Islet precursor cell (in vitro differentiated cells): ENCODE measurements around the gene TIGD6.
A peak's percentile ranks its signal among the peaks of the same experiment; 100 is the strongest.
"Not testable (repeated sequence)": the region's sequence is repeated elsewhere in the genome, so short reads cannot be mapped to it uniquely, and the experiment has no call there.

ENCODE experiments used
- DNase-seq: peaks from one replicate; pipeline ENCODE4 v3.0.0-alpha.2; 2018

Gene TIGD6

DNA sequence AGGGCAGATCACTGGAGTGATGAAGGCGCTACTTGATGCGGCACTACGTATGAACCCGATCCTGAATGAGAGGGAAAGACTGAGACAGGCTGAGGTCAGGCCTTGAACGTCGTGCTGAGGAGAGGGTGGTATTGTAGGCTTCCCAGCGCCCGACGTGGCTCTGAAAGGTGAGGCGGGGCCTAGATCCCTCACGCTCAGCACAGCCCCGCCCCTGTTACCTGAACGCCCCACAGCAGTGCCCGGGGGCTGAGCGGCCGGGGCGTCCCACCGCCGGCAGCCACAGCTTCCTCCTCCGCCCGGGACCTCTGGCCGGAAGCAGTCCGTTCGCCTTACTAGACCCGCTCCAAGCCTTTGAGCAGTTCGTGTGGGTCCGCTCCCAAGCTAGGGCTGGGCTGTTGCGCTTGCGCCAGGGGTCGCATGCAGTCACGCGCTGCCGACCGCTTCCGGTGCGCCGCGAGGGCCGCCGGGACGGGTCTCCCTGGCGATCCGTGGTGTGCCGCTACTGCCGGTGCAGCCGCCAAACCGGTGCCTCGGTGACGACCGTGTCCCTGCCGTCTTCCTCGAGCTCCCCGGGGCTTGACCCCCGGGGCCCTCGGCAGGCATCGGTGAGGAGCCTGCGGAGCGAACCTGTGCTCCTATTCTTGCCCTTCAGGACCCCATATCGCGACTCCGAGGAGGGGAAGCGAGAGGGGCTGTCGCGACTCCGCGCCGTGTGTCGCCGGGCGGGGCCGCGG is at the start of gene TIGD6, which contains the start of gene HMGXB3:
Gene TIGD6, minus strand, starts transcription at position 399 of the 734 bp plus-strand sequence. CDS start 4,306 bp downstream, outside the sequence.
Gene HMGXB3, plus strand, starts transcription at position 484 of the 734 bp plus-strand sequence. CDS start 4,114 bp downstream, outside the sequence.
- DNase-seq = peak; percentile 99

DNA sequence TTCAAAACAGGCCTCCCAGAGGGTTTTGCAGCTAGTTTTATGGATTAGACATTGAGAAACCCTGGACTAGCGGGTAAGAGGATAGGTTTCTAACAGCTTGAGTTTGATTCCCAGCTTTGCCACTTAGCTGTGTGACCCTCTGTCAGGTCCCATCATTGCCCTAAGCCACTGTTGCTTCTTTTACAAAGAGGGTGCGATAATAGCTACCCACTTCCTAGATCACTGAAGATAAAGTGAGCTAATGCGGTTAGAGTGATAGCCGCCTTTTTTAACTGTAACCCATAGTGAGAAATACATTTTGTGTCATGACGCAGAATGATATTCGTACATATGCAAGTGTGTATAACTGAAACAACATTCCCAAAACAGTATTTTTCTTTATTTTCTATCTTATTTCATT is 45.6 kb upstream of the TIGD6 start:
- DNase-seq = no peak

DNA sequence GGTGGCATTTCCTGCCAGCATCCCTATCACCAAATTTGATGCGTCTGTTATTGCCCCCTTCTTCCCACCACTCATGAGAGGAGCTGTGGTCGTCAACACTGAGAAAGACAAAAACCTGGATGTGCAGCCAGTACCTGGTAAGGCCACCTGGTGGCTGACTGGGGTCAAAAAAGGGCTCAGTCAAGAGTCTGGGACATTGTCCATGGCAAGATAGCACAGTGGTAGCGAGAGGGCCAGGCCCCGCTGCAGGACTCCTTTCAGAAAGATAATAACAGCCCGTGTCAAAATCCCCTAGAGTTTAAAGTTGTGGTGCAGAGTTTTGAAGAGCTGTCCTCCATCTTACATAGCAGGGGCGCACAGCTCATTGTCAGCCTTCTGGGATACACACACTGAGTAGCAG is 45.1 kb upstream of the TIGD6 start:
- DNase-seq = no peak

DNA sequence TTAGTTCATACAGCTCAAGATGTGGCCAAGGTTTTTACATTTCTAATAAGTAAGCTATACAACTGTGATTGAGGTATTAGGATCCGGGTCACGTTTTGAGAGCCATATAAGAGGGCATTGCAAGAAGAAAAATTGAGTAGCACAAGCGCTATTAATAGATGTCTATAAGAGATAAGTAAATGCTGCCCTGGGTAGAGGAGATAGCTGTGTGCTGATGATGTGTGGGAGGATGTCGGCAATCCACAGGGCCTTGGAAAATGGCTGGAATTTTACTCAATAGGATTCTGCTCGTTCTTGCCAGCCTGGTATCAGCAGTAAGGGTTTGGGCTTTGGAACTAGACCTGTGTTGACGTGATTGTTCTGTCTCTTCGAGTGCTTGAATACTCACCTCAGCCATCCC is 44.3 kb upstream of the TIGD6 start:
- DNase-seq = no peak

DNA sequence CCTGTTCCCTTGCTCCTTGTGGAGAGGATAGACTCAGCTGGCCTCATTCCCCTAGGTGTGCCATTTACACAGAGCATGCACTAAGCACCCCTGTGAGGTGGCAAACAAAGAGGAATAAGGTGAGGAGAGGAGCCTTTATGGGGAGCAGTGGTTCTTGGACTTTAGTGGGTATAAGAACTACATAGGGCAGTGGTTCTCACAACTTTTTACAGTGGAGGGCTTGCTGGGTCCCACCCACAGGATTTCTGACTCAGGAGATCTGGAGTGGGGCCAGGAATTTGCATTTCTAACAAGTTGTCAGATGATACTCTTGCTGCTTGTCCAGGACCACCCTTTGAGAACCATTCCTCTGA is 43.9 kb upstream of the TIGD6 start:
- DNase-seq = no peak

DNA sequence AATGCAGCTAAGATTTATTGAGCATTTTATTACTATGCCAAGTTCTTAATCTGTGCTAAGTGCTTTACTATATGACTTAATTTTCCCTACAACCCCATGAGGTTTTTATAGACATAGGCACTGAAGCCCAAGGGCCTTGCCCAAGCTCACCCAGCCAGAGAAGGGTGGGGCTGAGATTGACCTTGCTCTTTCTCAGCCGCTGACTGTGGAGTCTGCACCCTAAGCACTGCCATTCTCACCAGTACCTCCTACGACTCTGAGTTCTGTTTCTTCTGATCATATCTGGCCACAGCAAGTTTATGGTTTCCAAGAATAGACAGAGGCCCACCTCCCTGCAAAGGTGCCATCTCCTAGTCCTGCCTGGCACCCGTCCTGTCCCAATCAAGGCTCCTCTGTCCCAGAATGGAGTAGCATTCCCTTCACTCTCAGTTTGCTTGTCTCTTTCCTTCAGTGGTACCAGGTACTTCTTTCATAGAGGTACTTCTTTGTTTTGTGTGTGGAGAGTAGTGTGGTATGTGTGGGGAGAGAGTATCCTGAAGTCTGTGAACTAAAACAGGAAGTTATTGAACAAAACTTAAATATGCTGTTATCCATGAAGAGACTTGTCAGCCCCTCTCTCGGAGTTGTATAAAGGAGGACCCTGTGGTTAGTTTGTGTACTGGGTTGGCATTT is 43.3 kb upstream of the TIGD6 start:
- DNase-seq = no peak

DNA sequence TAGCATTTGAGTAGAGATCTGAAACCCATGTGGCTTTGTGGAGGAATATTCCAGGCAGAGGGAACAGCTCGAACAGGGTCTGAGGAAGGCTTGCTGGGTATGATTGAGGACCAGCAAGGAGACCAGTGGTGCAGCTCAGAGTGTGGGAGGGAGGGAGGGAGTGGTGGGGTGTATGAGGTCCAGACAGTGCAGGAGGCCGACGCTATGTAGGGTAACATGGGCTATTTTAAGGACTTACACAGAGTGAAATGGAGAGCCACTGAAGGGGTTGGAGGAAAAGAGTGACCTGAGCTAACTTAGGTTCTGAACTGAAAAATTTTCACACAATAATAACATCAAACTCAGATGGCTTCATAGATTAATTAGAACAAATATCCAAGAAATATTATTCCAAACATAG is 42.0 kb upstream of the TIGD6 start:
- DNase-seq = no peak

DNA sequence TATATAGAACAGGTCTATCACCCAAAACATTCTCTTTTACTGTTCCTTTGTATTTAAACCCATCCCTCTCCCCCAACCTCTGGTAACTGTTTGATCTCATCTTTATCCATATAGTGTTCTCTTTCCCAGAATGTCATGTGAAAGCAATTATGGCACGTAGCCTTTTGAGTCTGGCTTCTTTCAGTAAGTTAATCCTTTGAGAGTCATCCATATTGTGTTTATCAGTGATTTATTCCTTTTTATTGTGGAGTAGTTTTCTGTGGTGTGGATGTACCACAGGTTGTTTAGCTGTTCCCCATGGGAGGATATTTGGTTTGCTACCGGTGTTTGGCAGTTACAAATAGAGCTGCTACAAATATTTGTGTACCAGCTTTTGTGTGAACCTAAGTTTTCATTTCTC is 38.1 kb upstream of the TIGD6 start:
- DNase-seq = no peak

DNA sequence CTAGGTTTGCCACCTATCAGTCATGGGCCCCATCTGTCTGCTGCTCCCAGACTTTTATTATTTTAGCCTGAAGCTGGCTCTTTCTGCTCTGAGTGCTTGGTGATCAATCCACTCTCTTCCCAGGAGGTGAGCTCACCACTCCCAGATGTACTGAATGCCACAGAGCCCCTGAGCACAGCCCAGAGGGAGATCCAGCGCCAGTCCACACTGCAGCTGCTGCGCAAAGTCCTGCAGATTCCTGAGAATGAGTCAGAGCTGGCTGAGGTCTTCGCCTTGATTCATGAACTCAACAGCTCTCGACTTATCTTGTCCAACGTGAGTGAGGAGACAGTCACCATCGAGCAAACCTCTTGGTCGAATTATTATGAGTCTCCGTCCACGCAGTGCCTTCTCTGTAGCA is 36.1 kb upstream of the TIGD6 start:
- peak; percentile 96 for DNase-seq

DNA sequence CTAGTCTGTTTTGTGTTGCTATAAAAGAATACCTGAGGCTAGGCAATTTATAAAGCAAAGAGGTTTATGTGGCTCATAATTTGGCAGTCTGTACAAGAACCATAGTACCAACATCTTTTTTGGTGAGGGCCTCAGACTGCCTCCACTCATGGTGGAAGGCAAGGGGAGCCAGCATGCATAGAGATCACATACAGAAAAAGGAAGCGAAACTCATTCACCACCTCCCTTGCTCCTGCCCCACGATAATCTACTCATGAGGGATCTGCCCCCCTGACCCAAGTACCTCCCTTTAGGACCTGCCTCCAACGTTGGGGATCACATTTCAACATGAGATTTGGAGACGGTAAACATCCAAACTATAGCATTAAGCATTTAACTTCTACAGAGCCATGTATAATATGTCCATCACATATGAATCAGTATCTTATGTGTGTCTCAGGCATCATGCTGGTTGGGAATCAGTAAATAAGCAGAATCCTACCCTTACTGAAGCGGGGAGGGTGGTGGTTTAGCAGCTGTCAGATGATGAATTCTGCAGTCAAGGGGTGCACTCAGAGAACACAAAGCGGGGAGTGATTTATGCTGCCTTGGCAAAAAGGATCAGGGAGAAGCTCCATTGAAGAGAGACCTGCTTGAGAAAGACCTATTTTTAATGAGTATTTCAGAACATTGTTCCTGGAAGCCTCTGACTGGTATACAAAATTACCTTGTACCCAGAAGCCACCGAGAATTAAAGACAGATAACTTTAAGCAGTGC is 34.9 kb upstream of the TIGD6 start:
- DNase-seq = no peak

DNA sequence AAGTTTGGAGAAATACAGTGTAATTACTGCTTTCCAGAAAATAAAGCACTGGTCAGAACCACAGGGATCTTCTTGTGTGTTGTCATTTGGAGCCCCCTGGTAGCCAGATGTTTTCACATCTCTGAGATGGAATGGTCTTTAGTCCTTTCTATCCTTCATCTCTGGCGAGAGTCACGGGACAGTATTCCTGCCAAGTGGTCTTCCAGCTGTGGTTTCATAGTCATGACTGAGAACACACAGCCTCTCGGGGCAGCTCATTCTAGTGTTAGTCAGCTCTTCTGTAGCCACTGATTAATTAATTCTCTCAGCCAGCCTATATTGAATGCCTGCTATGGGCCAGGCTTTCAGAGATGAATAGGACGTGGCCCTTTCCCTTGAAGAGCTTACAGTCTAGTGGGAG is 34.2 kb upstream of the TIGD6 start:
- no peak for DNase-seq

DNA sequence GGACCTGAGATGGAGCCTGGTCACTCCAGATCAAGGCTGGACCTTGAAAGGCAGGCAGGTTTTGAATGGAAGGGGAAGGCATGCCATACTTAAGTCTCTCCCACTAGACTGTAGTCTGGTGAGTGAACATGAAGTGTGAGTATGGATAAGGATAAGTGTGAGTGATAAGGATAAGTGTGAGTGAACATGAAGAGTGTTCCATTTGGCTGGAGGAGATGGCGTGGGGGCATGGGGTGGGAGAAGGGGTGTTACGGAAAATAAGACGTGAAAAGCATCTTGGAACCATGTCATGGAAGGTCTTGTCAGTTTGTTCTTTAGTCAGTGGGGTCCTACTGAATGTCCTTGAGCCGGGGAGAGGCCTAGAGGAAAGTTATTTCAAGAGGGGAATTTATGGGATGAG is 32.9 kb upstream of the TIGD6 start:
- DNase-seq = no peak

DNA sequence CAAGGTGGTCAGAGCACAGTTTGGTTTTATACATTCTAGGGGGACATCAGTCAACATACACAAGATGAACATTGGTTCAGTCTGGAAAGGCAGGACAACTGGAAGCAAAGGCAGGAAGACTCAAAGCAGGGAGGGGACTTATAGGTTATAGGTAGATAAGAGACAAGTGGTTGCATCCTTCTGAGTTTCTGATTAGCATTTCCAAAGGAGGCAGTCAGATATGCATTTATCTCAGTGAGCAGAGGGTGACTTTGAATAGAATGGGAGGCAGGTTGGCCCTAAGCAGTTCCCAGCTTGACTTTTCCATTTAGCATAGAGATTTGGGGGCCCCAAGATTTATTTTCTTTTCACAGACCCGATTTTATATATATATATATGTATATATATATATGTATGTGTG is 27.6 kb upstream of the TIGD6 start:
- not testable (repeated sequence) for DNase-seq

DNA sequence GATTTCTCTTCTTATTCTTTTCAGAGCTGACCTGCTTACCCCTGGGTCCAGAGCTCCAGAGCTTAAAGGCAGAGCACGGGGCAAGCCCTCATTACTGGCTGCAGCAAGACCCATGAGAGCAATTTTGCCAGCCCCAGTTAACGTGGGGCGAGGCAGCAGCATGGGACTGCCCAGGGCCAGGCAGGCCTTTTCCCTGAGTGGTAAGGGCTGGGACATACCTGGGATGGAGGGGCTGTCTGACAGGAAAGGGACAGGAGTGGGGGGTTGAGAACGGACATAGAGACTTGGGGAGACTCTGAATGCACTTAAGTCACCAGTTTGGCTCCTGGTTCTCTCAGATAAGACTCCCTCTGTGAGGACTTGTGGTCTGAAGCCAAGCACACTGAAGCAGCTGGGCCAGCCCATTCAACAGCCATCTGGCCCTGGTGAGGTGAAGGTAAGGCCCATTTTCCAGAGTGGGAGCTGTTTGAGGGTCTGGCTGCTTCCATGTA is 26.3 kb upstream of the TIGD6 start:
- no peak for DNase-seq

DNA sequence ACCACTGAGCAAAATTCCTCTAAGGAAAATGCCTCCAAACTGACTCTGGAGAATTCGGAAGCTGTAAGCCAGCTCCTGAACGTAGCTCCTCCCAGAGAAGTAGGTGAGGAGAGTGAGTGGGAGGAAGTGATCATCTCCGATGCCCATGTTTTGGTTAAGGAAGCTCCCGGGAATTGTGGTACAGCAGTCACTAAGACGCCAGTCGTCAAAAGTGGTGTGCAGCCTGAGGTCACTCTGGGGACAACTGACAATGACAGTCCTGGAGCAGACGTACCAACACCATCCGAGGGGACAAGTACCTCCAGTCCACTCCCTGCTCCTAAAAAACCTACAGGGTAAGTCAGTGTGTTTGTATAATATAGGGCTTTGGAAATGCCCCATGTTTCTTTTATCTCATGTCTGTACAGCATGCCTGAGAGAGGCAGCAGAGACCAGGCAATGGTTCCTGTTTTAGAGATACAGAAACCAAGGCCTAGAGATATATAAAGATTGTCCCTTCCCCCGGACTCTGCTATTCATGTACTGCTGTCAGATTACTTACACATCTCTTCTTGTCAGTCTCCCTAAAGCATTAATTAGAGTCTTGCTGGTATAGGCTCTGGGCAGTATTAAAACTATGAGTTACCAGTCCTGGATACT is 24.0 kb upstream of the TIGD6 start:
- no peak for DNase-seq

DNA sequence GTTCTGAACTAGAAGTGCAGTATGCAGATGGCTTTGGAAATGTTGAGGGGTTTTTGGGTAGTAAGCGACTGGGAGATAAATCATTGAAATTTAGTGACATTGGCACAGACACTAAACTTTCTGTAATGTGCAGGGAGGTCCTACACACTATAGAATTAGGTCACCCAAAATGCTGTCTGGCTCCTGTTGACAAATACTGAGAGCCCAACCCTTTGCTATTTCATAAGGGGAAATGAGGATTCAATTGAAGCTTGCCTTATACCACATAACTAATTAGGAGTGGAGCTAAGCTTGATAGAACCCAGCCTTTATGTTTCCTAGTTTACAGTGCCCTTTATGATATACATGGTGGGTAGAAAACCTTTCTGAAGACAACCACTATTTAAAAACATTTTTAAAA is 22.7 kb upstream of the TIGD6 start:
- no peak for DNase-seq

DNA sequence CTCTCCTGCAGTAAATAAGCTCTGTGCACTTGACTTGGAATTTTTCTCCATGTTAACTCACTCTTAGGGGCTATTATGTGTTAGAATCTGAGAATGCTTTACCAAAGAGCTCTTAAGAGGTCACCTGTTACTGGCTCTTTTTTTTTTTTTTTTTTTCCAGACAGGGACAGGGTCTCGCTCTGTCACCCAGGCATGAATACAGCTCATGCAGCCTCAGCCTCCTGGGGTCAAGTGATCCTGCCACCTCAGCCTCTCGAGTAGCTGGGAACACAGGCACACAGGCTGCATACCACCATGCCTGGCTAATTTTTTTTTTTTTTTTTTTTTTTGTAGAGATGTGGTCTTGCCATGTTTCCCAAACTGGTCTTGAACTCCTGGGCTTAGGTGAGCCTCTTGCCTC is 22.2 kb upstream of the TIGD6 start:
- no peak for DNase-seq

DNA sequence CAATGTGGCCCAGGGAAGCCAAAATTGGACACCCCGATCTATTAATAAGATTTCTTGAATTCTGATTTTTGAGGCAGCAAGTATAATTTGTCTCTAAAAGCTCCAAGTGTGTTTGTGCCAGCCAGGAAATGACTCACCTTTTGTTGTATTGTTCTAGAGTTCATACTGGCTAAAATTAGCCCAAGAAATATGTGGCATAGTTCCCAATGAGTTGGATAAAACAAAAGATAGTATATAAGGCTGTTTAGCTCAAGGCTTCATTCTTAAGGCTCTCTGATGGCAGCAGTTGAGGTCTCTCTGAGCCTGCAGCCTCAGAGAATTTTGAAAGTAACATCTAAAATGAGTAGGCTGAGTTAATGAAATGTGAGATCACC is 21.7 kb upstream of the TIGD6 start:
- no peak for DNase-seq

DNA sequence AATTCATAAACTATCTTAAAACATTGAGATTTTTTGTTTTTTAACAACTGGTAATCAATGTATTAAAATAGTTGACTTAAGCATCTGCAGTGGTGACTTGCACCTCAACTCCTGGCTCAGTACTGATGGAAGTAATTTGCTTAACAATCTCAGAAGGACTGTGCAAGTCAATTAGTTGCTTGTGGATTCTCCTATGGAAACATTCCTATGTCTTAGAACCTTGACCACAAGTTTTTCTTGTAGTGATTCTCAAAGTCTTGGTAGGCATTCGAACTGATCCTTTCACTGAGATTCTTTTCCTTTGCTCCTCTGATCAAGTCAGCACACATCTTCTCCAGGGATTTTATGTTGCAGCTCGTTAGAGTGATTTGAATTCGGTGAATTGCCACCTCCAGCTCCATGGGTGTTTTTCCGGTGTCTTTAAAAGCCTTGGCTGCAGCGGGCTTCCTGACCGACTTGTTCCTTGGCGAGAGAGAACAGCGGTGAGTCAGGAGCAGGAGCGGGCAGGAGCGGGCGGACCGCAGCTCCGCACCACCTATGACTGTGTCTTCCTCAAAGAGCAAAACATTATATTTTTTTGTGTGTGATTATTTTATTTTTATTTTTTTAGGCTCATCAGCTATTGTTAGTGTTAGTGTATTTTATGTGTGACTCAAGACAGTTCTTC is 21.2 kb upstream of the TIGD6 start:
- DNase-seq = peak; percentile 60

DNA sequence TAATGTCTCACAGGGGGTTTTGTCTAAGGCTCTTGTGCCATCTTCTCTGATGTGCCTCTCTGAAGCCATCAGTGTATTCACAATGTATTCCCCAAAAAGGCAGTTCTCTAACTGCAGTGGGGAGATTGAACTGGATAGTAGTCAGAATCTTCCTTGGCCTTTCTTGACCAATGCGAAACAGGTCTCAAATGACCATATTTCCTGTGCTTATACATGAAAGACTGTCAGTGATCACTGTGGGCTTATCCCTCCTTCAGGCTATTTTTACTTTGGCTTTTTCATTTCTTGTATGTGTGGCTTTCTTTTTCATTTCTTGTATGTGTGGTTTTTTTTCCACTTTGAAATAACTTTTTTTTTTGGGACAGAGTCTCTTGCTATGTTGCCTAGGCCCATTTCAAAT is 19.8 kb upstream of the TIGD6 start:
- no peak for DNase-seq

DNA sequence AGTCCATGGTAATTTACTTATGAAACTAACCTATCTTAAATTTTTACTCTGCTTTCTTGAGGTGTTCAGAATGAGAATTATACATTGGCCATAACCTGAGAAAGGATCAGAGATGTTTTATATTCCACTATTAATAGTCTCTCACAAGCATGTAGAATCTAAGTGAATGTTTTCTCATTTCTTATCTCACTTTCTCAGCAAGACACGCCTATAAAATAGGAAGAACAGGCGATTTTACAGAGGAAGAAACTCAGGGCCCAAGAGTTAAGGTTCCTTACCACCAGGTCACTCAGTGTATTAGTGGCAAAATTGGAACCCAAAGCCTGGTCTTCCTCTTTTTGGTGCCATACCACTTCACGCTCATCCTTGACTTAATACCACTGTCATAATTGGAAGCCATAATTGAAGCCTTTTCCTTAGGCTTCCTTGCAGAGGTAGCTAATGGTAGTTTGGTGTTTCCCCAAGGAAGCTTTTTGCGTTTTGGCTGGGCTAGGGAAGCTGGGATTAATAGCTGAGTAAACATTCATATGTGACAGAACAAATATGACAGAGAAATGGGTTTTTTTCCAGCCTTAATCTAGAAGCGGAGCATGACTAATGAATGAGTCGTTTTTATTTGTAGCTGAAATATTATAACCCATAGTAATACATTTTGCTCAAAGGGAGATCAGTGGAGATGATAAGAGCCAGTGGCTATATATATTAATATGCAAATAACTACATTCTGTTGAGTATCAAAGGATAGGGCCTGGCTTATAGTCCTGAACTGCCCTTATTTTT is 17.0 kb upstream of the TIGD6 start:
- DNase-seq = no peak

DNA sequence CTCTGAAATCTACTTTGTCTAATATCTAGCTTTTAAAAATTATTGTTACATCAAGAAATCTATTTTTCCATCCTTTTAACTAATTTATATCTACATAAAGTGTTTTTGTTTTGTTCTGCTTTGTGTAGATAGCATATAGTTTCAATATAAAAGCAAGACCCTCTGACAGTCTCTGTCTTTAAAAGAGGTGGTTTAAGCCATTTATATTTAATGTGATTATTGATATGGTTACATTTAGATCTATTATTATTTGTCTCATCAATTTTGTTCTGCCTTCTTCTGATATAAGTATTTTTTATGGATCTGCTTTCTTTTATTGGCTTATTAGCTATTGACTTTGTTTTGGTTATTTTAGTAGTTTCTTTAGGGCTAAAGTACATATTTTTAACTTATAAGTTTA is 16.1 kb upstream of the TIGD6 start:
- DNase-seq = no peak
